HepG2 (cell line): ENCODE data around the gene KDM8. TPM values are rescaled to one million over a fixed set of nuclear protein-coding genes. Genes with fewer than 3 reads are reported as not detected.

Source experiments
- ARNT ChIP-seq: fragments of 450-650 bp; IDR thresholded peaks from 2 replicates; pipeline ENCODE4 v1.6.1; 2017
- E2F5 ChIP-seq: sonication (generic); formaldehyde crosslinking; conservative IDR thresholded peaks from 2 replicates; pipeline ENCODE4 v1.4.0; 2020; ENCODE audit warnings: missing genetic modification reagents
- KDM3A ChIP-seq: IDR thresholded peaks from 2 replicates; pipeline ENCODE4 v1.6.1; 2018; ENCODE audit warnings: low read depth, missing compliant biosample characterization
- KLF16 ChIP-seq, 2 experiments: sonication (generic) in 1 of 2; formaldehyde crosslinking in 1 of 2; IDR thresholded peaks; 2 replicates each; pipeline versions ENCODE4 v1.6.1 to v1.8.0; 2016 to 2023; ENCODE audit warnings: missing genetic modification reagents in 2 of 2, missing compliant biosample characterization in 1 of 2
- MIXL1 ChIP-seq: IDR thresholded peaks from 2 replicates; pipeline ENCODE4 v1.6.1; 2016
- MYNN ChIP-seq: sonication (generic); formaldehyde crosslinking; IDR thresholded peaks from 2 replicates; pipeline ENCODE4 v1.4.0; 2020; ENCODE audit warnings: mild to moderate bottlenecking, low read depth, missing genetic modification reagents
- POLR2G ChIP-seq: fragments of 200-400 bp; formaldehyde crosslinking; IDR thresholded peaks from 2 replicates; pipeline ENCODE4 v1.6.1; 2018; ENCODE audit warnings: mild to moderate bottlenecking, low read depth, low read length, moderate library complexity
- SOX5 ChIP-seq: IDR thresholded peaks from 2 replicates; pipeline ENCODE4 v1.6.1; 2016; ENCODE audit warnings: borderline replicate concordance
- SP140L ChIP-seq: sonication (generic); formaldehyde crosslinking; IDR thresholded peaks from 2 replicates; pipeline ENCODE4 v1.4.0; 2020; ENCODE audit warnings: missing genetic modification reagents, borderline replicate concordance
- TSC22D2 ChIP-seq: sonication (generic); formaldehyde crosslinking; IDR thresholded peaks from 2 replicates; pipeline ENCODE4 v1.5.1; 2020; ENCODE audit warnings: missing genetic modification reagents, mild to moderate bottlenecking, borderline replicate concordance
- ZMYM2 ChIP-seq: sonication (generic); formaldehyde crosslinking; IDR thresholded peaks from 2 replicates; pipeline ENCODE4 v1.8.0; 2022; ENCODE audit warnings: mild to moderate bottlenecking, missing genetic modification reagents
- ZNF256 ChIP-seq: sonication (generic); formaldehyde crosslinking; conservative IDR thresholded peaks from 2 replicates; pipeline ENCODE4 v1.4.0; 2020; ENCODE audit warnings: missing genetic modification reagents
- ZNF501 ChIP-seq: sonication (generic); formaldehyde crosslinking; IDR thresholded peaks from 2 replicates; pipeline ENCODE4 v1.5.1; 2020; ENCODE audit warnings: mild to moderate bottlenecking, moderate library complexity, missing genetic modification reagents
- ZNF605 ChIP-seq: sonication (generic); formaldehyde crosslinking; IDR thresholded peaks from 2 replicates; pipeline ENCODE4 v1.8.0; 2022; ENCODE audit warnings: mild to moderate bottlenecking, missing genetic modification reagents
- ZNF609 ChIP-seq: sonication (generic); formaldehyde crosslinking; IDR thresholded peaks from 2 replicates; pipeline ENCODE4 v1.4.0; 2020; ENCODE audit warnings: mild to moderate bottlenecking, missing genetic modification reagents, borderline replicate concordance
- ZNF678 ChIP-seq: sonication (generic); formaldehyde crosslinking; IDR thresholded peaks from 2 replicates; pipeline ENCODE4 v1.4.0; 2020; ENCODE audit warnings: mild to moderate bottlenecking, missing genetic modification reagents
- ZNF883 ChIP-seq: sonication (generic); formaldehyde crosslinking; IDR thresholded peaks from 2 replicates; pipeline ENCODE4 v1.5.1; 2020; ENCODE audit warnings: mild to moderate bottlenecking, missing genetic modification reagents; ENCODE audit errors: not compliant biosample characterization
- polyA plus RNA-seq, 8 experiments: library from polyadenylated mRNA; depleted of rRNA in 3 of 8; stranded (reverse) in 7 of 8; unstranded in 1 of 8; fragments of >200 nt; fragmentation: Illumina TruSeq in 4 of 8; extraction: Trizol in 4 of 8; gene quantifications; 2 replicates each; pipeline versions ENCODE4 v1.2.1 to v1.2.3, GENCODE V29; 2011 to 2016; ENCODE audit warnings: low read depth in 4 of 8, missing spikeins in 1 of 8, mixed read lengths in 1 of 8; ENCODE audit not compliant: insufficient read depth in 1 of 8
- total RNA-seq, 5 experiments: library from RNA; depleted of rRNA; stranded (reverse); fragments of >200 nt; fragmentation: Illumina TruSeq; extraction: Trizol; gene quantifications; 2 replicates each; pipeline ENCODE4 v1.2.3, GENCODE V29; 2016; ENCODE audit warnings: low read depth in 1 of 5
- TF ChIP-seq, protein P1 (sequence below): sonication (generic); formaldehyde crosslinking; IDR thresholded peaks from 2 replicates; pipeline ENCODE4 v1.5.1; 2020; ENCODE audit warnings: mild to moderate bottlenecking, missing genetic modification reagents, borderline replicate concordance

KDM8 gene
- total and polyA plus RNA-seq, 2 of the 13 experiments (the other 11 are each of a cell fraction or from before 2014, with no cell fraction given) = 3.3 to 8.6 TPM

- TF ChIP-seq, protein P1, sequence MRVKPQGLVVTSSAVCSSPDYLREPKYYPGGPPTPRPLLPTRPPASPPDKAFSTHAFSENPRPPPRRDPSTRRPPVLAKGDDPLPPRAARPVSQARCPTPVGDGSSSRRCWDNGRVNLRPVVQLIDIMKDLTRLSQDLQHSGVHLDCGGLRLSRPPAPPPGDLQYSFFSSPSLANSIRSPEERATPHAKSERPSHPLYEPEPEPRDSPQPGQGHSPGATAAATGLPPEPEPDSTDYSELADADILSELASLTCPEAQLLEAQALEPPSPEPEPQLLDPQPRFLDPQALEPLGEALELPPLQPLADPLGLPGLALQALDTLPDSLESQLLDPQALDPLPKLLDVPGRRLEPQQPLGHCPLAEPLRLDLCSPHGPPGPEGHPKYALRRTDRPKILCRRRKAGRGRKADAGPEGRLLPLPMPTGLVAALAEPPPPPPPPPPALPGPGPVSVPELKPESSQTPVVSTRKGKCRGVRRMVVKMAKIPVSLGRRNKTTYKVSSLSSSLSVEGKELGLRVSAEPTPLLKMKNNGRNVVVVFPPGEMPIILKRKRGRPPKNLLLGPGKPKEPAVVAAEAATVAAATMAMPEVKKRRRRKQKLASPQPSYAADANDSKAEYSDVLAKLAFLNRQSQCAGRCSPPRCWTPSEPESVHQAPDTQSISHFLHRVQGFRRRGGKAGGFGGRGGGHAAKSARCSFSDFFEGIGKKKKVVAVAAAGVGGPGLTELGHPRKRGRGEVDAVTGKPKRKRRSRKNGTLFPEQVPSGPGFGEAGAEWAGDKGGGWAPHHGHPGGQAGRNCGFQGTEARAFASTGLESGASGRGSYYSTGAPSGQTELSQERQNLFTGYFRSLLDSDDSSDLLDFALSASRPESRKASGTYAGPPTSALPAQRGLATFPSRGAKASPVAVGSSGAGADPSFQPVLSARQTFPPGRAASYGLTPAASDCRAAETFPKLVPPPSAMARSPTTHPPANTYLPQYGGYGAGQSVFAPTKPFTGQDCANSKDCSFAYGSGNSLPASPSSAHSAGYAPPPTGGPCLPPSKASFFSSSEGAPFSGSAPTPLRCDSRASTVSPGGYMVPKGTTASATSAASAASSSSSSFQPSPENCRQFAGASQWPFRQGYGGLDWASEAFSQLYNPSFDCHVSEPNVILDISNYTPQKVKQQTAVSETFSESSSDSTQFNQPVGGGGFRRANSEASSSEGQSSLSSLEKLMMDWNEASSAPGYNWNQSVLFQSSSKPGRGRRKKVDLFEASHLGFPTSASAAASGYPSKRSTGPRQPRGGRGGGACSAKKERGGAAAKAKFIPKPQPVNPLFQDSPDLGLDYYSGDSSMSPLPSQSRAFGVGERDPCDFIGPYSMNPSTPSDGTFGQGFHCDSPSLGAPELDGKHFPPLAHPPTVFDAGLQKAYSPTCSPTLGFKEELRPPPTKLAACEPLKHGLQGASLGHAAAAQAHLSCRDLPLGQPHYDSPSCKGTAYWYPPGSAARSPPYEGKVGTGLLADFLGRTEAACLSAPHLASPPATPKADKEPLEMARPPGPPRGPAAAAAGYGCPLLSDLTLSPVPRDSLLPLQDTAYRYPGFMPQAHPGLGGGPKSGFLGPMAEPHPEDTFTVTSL (CRISPR knock-in tag) = 0 out of 2 replicates have a peak, but pooled peaks have one; percentile 35
- TF ChIP-seq SOX5 (CRISPR knock-in tag) (peak; percentile 40; the same call in 1 of the 2 replicates), ZNF678 (0 out of 2 replicates have a peak, but pooled peaks have one; percentile 38), ZNF256 (no peak), ZMYM2 (CRISPR knock-in tag) (no peak), SP140L (CRISPR knock-in tag) (no peak), E2F5 (CRISPR knock-in tag) (no peak), ZNF609 (CRISPR knock-in tag) (peak; percentile 54; the same call in 1 of the 2 replicates), KDM3A (CRISPR knock-in tag) (no peak), ZNF605 (CRISPR knock-in tag) (peak; percentile 43; the same call in 1 of the 2 replicates), ZNF501 (CRISPR knock-in tag) (peak; percentile 75), MYNN (no peak), TSC22D2 (CRISPR knock-in tag) (0 out of 2 replicates have a peak, but pooled peaks have one; percentile 27), MIXL1 (CRISPR knock-in tag) (0 out of 2 replicates have a peak, but pooled peaks have one; percentile 44), POLR2G (no peak), ZNF883 (CRISPR knock-in tag) (peak; percentile 76), KLF16 (CRISPR knock-in tag; IDR thresholded peaks at IDR 0.05) (no peak), ARNT (no peak)
Measured at GRCh38 chr16:27214084-27214961, 11.0 kb downstream of the KDM8 start (continued).
